ENCODE measurements around the gene HYCC1.
"Not testable (repeated sequence)": the region's sequence is repeated elsewhere in the genome, so short reads cannot be mapped to it uniquely, and the experiment has no call there.

Gene HYCC1

DNA sequence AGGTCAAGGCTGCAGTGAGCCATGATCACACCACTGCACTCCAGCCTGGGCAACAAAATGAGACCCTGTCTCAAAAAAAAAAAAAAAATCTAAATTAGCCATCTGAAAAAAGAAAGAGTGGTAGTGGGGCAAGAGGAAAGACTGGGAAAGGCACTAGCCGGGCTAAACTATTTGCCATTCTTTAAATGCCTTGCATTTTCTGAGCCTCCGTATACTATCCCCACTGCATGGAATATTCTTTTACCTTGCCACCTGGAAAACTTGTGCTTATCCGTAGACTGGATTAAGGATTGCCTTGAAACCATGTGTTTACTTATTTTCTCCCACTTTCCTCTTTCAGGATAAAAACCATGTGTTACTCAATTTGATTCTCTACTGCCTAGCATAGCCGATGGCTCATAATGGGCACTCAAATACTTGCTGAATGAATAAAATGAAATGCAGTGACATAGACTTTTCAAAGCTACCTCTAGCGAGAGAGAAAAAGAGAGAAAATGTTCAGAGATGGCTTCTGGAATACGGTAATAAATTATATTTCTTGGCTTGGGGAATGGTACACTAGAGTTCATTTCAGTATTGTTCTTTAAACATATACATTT lies 30.6 kb downstream of the HYCC1 start:
- peak; percentile 42 for DNase-seq

DNA sequence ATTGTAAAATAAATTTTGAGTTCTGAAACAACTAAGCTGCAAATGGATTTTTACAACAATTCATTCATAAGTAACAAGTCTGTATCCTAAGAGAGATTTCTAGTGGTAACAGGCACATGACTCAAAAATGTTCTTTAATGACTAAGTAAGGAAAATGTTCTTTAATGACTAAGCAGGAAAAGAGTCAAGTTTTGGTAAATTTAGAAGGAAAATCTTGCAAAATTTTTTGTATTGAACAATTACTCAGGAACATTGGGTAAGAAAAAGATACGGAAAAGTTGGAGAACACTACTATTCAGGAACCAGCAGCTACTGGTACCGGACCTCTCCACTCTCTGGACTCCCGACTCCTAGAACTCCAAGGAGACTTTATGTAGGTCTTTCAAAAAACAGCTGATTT lies 33.5 kb downstream of the HYCC1 start:
- peak; percentile 96 for DNase-seq

DNA sequence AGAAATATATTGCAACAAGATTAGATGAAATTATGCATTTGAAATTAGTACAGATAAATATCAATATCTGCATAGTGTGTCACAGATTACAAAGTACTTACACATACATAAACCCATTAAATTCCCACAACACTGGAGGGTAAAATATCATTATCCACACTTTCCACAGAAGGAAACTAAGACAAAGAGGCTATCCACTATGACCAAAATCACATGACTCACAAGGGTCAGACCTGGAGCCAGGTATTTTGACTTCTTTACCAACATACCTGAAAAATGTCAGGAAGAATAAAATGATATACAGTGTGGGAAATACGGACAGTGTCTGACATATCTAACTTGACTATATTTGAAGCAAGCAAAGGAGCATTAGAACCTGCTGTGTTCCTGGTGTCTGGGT lies 34.1 kb downstream of the HYCC1 start:
- DNase-seq: peak; percentile 31

DNA sequence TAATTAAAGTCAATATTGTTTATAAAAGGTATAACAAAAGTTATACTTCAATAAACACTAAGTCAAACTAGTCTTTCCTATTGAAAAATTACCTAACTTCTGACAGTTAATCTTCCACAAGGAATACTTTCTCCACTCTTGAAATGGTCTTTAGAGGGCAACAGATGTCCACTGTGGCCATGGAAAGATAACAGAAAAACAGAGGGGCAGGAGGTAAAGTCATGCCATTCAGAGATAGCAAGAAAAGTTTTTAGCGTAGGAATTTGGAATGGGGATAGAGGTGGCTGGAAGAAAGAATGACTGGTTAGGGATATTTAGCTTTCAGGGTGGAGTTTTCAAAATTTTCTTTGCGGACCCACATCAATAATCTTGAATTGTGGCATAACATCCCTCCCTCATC lies 34.7 kb downstream of the HYCC1 start:
- no peak for DNase-seq

DNA sequence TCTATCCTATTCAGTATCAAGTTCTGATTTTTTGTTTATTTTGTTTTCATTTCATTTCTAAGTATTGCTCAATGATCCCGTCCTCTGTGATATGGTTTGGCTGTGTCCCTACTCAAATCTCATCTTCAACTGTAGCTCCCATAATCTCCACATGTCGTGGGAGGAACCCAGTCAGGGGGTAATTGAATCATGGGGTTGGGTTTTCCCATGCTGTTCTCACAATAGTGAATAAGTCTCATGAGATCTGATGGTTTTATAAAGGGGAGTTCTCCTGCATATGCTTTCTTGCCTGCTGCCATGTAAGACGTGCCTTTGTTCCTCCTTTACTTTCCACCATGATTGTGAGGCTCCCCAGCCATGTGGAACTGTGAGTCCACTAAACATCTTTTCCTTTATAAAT lies 39.3 kb downstream of the HYCC1 start:
- not testable (repeated sequence) for DNase-seq

DNA sequence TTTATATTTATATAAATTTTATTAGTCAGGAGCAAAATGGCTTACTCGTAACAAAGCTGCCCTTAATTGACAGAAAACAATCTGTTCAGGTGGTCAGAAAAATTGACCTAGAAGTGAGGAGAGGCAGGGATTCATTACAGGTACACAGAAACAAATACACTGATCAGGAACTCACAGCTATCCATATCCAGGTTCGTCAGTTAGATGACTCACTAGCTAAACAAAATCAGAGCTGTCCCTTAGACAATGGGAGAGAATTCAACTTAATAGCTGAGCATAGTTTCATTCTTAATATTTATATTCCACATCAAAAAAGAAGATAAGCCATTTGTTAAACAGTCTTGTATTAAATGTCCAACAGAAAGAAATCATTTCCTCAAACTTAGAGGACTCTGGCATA lies 41.7 kb downstream of the HYCC1 start:
- DNase-seq: no peak

DNA sequence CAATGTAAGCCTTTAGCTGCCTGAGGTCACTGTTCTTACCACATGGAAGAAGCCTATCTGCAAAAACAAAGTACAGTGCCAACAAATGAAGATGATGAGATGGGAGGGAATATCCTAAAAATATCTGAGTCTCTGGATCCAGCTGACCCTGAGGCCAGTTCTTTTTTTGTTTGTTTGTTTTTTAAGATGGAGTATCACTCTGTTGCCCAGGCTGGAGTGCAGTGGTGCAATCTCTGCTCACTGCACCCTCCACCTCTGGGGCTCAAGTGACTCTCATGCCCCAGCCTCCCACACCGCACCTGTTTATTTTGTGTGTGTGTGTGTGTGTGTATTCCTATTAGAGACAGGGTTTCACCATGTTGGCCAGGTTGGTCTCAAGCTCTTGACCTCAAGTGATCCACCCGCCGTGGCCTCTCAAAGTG lies 44.9 kb downstream of the HYCC1 start:
- no peak for DNase-seq
